Calu3 (cell line): ENCODE results near the gene HSPA2. TPM values are rescaled to one million over a fixed set of nuclear protein-coding genes. Genes with fewer than 3 reads are reported as not detected.

ENCODE experiments used
- BruUV-seq: library from RNA; stranded (reverse); fragments of 400-500 nt; replicated peaks from 2 replicates; lab custom pipeline; 2021; lab: Mats Ljungman, UMichigan
- CTCF ChIA-PET: fragments of 300-600 bp; sonication (Branson Sonifier 250); formaldehyde crosslinking; loops from one replicate; lab custom pipeline; 2022; ENCODE audit warnings: antibody characterized with exemption; lab: Charles Lee
- DNase-seq: peaks from one replicate; pipeline ENCODE4 v3.0.0; 2022
- H3K27ac Mint-ChIP-seq: one replicate; pipeline ENCODE4 v1.8.0; 2022; ENCODE audit warnings: mixed read lengths; ENCODE audit not compliant: unreplicated experiment
- H3K27me3 Mint-ChIP-seq: one replicate; pipeline ENCODE4 v1.8.0; 2022; ENCODE audit warnings: mixed read lengths; ENCODE audit not compliant: unreplicated experiment
- H3K36me3 Mint-ChIP-seq: one replicate; pipeline ENCODE4 v1.8.0; 2022; ENCODE audit warnings: mild to moderate bottlenecking, moderate library complexity, mixed read lengths; ENCODE audit not compliant: insufficient read depth, unreplicated experiment
- H3K4me1 Mint-ChIP-seq: one replicate; pipeline ENCODE4 v1.8.0; 2022; ENCODE audit warnings: mild to moderate bottlenecking, low read depth, mixed read lengths; ENCODE audit not compliant: unreplicated experiment
- H3K4me3 Mint-ChIP-seq: one replicate; pipeline ENCODE4 v1.8.0; 2022; ENCODE audit warnings: mild to moderate bottlenecking, low read depth, moderate library complexity, mixed read lengths; ENCODE audit not compliant: unreplicated experiment
- H3K9me3 Mint-ChIP-seq: one replicate; pipeline ENCODE4 v1.8.0; 2022; ENCODE audit warnings: low read depth, mixed read lengths; ENCODE audit not compliant: unreplicated experiment
- CTCF ChIP-seq: fragments of 200-600 bp; IDR thresholded peaks from one replicate; pipeline ENCODE4 v1.8.0; 2022; ENCODE audit warnings: antibody characterized with exemption; ENCODE audit not compliant: unreplicated experiment
- intact Hi-C: fragments of 100-400 bp; cut with micrococcal nuclease; formaldehyde crosslinking; loops from one replicate; pipeline ENCODE4 v1.10.0; 2022; ENCODE audit not compliant: unreplicated experiment
- total RNA-seq: library from RNA; stranded (reverse); gene quantifications from 2 replicates; pipeline ENCODE4 v1.2.3, GENCODE V29; 2022

HSPA2 gene
- total RNA-seq, 1 experiment from 2014 or later: 3.6 TPM

GRCh38 chr14:64542836-64543201 is 2.3 kb downstream of the HSPA2 start:
- Mint-ChIP-seq H3K27me3 (no peaks in the 10 kb centered on the region), H3K4me1 (peaks cover 9% of the 10 kb centered on the region), H3K36me3 (peaks cover 28% of the 10 kb centered on the region), H3K4me3 (peak overlapping the region; percentile 72), H3K27ac (no peak overlapping the region), H3K9me3 (no peaks in the 10 kb centered on the region)
- BruUV-seq: no TSS peak
- CTCF ChIA-PET: no interaction called here
- intact Hi-C loops: loop anchor here (5.0 to 10.0 kb wide), 2 partner anchors 219 to 342 kb away; no protein-coding TSS in a partner anchor
- TF ChIP-seq CTCF: no peak
- no peak for DNase-seq

GRCh38 chr14:64544607-64545312 is 4.2 kb downstream of the HSPA2 start:
- BruUV-seq: no TSS peak
- H3K4me3 Mint-ChIP-seq: no peak overlapping the region
- peaks cover 9% of the 10 kb centered on the region for H3K4me1 Mint-ChIP-seq
- no peaks in the 10 kb centered on the region for H3K27me3 Mint-ChIP-seq
- no peak for DNase-seq
- H3K36me3 Mint-ChIP-seq: peaks cover 16% of the 10 kb centered on the region
- no peaks in the 10 kb centered on the region for H3K9me3 Mint-ChIP-seq
- CTCF ChIA-PET: interaction anchor here (0.7 kb wide), 1 partner anchor 442 kb away, joined by 3 read pairs; the partner anchor contains the start of gene FNTB
- no peak for TF ChIP-seq CTCF
- intact Hi-C loops: loop anchor here (5.0 to 10.0 kb wide), 2 partner anchors 218 to 340 kb away; no protein-coding TSS in a partner anchor
- no peak overlapping the region for H3K27ac Mint-ChIP-seq

- no peak overlapping the region for H3K27ac Mint-ChIP-seq
- CTCF ChIA-PET: no interaction called here
- intact Hi-C loops: loop anchor here (10.0 kb wide), 1 partner anchor 336 kb away; no protein-coding TSS in a partner anchor
- TF ChIP-seq CTCF: no peak
- BruUV-seq: no TSS peak
- no peaks in the 10 kb centered on the region for H3K36me3 Mint-ChIP-seq
- H3K9me3 Mint-ChIP-seq: no peaks in the 10 kb centered on the region
- no peak for DNase-seq
- no peaks in the 10 kb centered on the region for H3K4me1 Mint-ChIP-seq
- H3K4me3 Mint-ChIP-seq: peak overlapping the region; percentile 52
- peaks cover 39% of the 10 kb centered on the region for H3K27me3 Mint-ChIP-seq
Observed at GRCh38 chr14:64549016-64549415, 8.5 kb downstream of the HSPA2 start.

- Mint-ChIP-seq H3K4me1 (no peaks in the 10 kb centered on the region), H3K9me3 (no peaks in the 10 kb centered on the region), H3K27me3 (peaks cover 39% of the 10 kb centered on the region), H3K4me3 (peak within 1 kb of the TSS; percentile 52), H3K36me3 (no peaks in the 10 kb centered on the region), H3K27ac (no peak within 1 kb of the TSS)
- CTCF ChIA-PET: interaction anchor here (0.7 to 1.1 kb wide), 2 partner anchors 39 to 40 kb away, joined by 3 read pairs; no protein-coding TSS in a partner anchor
- no TSS peak for BruUV-seq
- intact Hi-C loops: loop anchor here (10.0 kb wide), 1 partner anchor 335 kb away; no protein-coding TSS in a partner anchor
- no peak for TF ChIP-seq CTCF
- peak; percentile 38 for DNase-seq
Observed at GRCh38 chr14:64549791-64550620, 9.5 kb downstream of the HSPA2 start, which contains the start of gene PPP1R36. PPP1R36 (plus strand) TSS chr14:64549961; CDS start chr14:64549998, 37 bp downstream.
